Measurements from ENCODE around the gene LTB4R2. TPM values are rescaled to one million over a fixed set of nuclear protein-coding genes. Genes with fewer than 3 reads are reported as not detected.

Gene LTB4R2, protein sequence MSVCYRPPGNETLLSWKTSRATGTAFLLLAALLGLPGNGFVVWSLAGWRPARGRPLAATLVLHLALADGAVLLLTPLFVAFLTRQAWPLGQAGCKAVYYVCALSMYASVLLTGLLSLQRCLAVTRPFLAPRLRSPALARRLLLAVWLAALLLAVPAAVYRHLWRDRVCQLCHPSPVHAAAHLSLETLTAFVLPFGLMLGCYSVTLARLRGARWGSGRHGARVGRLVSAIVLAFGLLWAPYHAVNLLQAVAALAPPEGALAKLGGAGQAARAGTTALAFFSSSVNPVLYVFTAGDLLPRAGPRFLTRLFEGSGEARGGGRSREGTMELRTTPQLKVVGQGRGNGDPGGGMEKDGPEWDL
- 2.8 to 5.1 TPM (median 4.4 TPM) in 5 replicates for total RNA-seq (2022; extraction: Qiagen RNA extraction; ENCODE audit: low read depth)

DNA sequence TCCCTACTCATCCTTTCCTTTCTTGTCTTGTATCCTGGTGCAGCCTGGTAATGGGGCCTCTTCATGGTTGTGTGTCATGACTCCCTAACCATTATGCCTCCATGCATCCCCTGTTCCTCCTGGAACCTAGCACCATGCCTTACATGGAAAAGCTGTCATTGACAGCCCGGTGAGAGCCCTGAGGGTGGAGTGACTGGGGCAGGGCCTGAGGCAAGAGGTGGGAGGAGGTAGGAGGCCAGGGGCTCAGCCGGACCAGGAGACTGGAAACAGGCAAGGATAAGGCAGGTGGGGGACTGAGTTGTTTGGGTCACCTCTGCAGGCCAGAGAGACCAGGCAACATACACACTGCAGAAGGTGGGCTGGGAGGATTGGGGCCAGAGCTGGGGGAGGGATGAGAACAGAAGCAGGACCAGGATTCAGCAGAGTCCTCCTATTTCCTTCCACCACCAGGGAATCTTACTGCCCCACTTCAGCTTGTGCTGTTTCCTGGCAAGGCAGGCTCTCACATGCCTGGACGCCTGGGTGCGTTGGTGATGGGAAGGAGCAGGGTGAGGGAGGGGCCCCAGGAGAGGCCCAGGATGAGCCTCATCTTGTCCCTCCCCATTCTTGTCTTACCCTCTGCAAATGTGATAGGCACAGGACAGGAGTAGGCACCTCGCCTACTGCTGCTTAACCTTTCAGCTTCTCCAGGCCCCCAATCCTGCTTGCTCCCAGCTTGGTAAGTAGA lies at the start of gene LTB4R2:
LTB4R2 (plus strand) TSS at position 603 of the 727 bp plus-strand sequence. CDS start 525 bp downstream, outside the sequence.

DNA sequence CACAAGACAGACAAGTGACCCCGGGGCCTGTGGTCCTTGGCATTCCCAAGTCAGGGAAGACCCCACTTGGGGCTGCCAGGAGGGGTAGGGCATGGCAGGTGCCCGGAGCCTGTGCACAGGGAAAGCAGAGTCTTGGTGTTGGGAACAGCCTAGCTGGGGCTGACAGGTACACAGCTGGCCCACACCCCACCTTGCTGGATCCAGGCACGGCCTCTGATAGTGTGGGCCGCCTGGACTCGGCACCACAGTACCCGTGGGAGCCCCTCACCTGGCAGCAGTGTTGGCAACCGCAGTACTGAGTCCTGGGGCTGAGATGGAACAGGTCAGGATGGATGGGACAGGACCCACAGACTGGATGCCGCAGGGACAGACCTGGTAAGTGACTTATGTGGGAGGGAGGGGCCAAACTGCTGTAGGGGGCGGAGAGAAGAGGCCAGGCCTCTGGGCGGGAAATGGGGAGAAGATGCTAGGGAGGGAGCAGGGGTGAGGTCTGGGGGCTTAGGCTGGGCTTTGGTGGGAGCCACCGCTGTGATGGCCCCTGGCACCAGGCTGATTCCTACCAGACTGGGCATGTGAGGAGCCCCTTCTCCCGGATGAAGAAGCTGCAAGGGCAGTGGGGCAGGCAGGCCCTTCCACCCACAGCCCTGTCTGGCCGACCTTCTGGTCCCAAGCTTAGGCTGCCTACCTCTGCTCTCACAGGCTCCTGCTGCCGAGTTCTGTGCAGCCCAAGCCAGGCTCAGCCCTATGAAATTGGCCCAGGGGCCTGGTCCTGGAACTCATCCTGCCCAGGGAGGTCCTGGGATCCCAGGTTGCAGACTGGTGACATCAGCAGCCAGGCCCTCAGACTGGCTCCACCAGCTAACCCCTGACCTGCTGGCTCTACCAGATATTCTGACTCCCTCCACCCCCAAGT lies 46.9 kb upstream of the LTB4R2 start, which contains the start of gene TGM1:
TGM1 (minus strand) TSS at position 357 of the 913 bp plus-strand sequence. CDS start 825 bp downstream, outside the sequence.

DNA sequence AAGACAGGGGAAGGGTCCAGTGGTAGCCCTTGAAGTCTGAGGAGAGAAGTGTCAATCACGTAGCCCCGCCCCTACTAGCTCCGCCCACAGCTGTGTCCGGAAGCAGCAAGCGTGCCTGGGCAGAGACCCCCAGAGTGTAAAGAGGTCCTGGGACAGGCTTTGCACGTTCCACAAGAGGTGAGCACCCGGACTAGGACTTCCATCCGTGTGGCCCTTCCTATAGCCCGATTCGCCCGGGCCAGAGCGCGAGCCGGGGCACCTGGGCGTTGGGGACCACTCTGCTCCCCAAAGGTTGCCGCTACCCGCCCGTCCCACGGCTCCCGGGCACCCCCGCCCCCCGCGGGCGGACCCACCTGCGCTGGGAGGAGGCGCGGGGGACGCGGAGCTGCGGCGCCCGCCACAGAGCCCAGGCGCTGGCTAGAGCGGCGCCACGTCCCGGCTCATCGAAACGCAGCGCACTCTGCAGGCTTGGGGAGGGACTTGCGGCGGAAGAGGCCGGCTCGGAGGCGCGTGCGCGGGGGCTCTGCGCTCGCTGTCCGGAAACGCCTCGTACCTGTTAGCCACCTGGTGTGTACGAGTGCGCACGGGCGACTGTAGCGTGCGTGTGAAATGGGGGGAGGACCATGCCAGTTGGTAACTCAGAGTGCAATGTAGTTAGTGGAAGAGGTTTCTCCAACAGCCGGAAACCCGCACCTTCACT lies 38.7 kb upstream of the LTB4R2 start, which contains the start of gene RABGGTA:
RABGGTA (minus strand) TSS at position 464 of the 700 bp plus-strand sequence. CDS start 482 bp downstream, outside the sequence.

DNA sequence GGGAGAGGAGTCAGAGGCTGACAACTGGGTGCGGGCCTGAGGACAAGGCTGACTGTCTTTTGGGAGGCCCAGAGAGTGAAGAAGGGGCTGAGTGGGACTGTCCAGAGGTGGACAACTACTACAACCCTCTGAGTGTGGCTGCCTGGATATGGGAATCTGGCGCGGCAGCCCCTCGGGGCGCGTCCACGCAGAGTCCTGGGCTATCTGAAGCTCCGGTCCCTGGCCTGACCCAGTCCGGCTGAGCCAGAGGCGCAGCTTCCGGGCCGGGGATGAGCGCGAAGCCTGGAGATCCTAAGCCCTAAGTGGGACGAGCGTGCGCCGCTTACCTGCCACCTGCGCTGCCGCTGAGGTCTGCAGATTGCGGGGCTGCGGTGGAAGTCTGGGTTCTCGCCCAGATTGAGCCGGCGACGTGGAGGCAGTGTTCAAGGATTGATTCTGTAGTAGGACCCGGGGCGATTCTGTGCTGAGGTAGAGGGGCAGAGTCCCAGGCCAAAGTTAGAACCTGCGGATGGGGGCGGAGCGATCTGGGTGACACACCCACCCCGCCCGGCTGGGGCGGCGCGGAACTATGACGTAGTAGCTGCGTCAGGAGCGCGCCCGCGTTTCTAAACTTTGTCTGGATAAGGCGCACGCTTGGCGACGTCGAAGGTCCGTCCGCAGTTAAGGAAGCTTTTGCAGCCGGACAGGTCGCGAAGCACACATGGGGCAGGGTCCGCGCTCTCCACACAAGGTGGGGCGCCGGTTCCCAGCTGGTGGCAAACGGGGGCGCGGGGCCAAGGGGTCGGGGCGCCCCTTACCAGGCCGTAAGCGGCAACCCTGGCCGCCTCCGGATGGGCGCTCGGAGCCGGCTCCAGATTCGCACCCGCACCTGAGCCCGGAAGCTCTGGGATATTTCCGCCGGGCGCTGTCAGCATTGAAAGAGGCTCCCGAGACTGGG lies 10.4 kb upstream of the LTB4R2 start, which contains the start of the genes DHRS1 and NOP9:
DHRS1 (minus strand) TSS at position 526 of the 937 bp plus-strand sequence. CDS start 674 bp downstream, outside the sequence.
NOP9 (plus strand) TSS at position 596 of the 937 bp plus-strand sequence; CDS start at position 701, 105 bp downstream.

DNA sequence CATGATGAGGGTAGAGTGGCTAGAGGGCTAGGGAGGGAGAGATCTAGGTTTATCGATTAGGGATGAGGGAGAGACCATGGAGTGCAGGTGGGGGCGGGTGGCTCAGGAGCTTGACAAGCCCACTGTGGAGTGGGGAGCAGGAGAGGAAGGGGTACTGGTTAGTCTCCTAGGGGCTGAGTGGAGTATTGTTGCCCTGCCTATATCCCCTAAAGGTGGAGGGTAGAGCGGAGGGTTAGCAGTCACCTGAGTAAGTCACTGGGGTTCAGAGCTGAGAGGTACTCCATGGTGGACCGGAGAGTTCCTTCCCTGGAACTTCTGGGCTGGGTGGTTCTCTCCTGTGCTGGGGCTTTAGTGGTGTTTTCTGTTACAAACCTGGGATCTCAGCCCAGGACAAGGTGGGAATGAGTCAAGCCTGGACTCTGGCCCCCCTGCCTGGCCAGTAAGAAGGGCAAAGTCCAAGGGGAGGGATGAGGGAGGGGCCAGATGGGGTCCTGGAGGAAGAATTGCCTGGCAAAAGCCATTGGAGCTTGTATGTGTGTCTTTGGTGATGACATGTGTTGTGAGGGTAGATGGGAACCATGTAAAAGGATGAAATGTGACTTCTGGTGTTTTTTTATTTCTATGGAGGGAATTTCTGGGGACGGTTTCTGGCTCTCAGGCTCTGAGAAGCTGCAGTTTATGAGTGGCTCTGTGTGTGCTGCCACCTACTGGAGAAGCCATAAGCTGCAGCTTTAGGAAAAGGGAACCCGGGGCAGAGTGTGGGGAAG lies 2.2 kb upstream of the LTB4R2 start, which contains the start of gene CIDEB:
CIDEB (minus strand) TSS at position 403 of the 767 bp plus-strand sequence; CDS start at position 284, 119 bp downstream.

DNA sequence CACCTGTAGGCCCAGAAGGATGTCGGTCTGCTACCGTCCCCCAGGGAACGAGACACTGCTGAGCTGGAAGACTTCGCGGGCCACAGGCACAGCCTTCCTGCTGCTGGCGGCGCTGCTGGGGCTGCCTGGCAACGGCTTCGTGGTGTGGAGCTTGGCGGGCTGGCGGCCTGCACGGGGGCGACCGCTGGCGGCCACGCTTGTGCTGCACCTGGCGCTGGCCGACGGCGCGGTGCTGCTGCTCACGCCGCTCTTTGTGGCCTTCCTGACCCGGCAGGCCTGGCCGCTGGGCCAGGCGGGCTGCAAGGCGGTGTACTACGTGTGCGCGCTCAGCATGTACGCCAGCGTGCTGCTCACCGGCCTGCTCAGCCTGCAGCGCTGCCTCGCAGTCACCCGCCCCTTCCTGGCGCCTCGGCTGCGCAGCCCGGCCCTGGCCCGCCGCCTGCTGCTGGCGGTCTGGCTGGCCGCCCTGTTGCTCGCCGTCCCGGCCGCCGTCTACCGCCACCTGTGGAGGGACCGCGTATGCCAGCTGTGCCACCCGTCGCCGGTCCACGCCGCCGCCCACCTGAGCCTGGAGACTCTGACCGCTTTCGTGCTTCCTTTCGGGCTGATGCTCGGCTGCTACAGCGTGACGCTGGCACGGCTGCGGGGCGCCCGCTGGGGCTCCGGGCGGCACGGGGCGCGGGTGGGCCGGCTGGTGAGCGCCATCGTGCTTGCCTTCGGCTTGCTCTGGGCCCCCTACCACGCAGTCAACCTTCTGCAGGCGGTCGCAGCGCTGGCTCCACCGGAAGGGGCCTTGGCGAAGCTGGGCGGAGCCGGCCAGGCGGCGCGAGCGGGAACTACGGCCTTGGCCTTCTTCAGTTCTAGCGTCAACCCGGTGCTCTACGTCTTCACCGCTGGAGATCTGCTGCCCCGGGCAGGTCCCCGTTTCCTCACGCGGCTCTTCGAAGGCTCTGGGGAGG lies 985 bp downstream of the LTB4R2 start, which contains the start of gene LTB4R:
LTB4R (plus strand) TSS at position 857 of the 959 bp plus-strand sequence. CDS start 4,150 bp downstream, outside the sequence.

DNA sequence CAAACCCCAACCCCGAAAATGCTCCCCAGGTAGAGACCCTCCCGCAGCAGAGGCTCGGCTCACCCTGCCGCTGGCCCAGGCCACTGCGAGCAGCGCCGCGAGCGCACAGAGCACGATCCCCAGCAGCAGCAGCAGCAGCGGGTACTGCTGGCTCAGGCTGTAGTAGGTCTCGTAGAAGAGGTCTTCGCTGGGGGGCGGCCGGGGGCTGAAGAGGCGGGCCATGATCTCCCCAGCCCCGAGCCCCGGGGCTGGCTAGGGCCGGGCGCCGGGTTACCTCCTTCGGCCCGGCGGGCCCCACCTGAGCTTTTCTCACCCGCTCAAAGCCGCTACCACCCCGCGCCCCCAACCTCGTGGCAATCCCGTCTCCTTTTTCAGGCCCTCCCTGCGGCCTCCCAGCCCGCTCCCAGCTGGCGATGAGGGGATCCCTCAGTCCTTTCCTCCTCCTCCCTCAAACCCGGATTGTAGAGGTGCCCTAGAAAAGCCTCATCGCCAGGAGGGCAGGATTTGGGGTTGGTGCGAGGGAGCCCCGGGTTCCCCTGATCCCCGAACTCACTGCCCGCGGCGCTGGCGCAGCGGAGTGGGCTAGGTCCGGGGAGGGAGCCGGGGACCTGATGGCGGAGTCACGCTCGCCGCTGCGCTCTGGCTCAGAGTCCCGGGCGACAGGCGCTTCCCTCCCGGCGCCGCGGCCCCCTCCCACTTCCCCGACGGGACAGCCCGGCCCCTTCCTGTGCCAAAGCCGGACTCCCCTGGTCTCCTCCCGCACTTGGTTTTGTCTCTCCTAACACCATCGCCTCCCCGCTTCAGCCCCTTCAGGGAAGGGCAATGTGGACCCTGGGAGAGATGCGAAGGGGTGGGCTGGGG lies 24.7 kb downstream of the LTB4R2 start, which contains the start of gene ADCY4:
ADCY4 (minus strand) TSS at position 641 of the 861 bp plus-strand sequence; CDS start at position 222, 419 bp downstream.

DNA sequence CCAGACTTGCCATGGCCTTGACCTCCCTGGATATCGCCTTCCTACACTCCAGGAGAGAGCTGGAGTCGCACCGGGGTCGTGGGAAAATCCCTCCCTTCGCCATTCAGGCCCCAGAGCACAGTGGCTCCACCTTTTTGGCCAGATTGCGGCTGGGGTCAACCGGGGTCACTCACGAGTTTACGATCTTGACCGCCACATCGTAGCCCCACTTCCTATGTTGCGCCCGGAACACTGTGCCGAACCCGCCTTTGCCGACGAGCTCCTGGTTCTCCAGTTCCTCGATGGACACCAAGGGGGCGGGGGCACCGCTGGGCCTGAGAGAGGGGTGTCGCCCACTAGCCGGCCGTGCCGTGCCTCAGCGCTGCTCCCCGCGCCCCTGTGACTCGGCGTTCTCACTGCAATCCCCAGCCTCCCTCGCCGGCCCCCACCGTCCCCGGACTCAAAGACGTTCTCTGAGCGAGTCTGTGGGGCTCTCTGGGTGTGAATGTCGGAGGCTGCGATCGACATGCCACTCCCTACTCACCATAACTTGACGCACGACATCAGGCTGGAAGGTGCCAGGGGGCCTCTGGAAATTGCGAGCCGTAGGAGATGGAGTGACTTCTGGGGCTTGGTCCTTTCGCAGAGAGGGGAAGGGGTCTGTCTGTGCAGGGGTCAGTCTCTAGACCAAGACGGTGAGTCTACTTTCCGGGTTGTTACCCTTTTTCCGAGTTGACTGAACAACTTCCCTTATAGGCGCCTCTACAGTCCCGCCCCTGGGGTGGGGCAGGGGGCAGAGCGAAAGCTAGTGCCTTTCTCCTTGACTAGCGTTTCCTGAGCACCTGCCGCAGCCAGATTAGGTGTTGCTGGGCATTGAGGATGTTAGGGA lies 29.6 kb downstream of the LTB4R2 start, which contains the start of gene RIPK3:
RIPK3 (minus strand) TSS at position 708 of the 868 bp plus-strand sequence; CDS start at position 543, 165 bp downstream.

Other genes with a start within 250 kb of the LTB4R2 start
- 0.06 to 0.16 TPM (median 0.15 TPM) in 3 of 5 replicates, not detected in the others for gene CPNE6, start 238.6 kb upstream of the LTB4R2 start, total RNA-seq (2022; extraction: Qiagen RNA extraction; ENCODE audit: low read depth)
- 18.0 to 23.5 TPM (median 19.5 TPM) in 5 replicates for gene PCK2, start 215.8 kb upstream of the LTB4R2 start, total RNA-seq (2022; extraction: Qiagen RNA extraction; ENCODE audit: low read depth)
- gene DCAF11, start 195.4 kb upstream of the LTB4R2 start, total RNA-seq (2022; extraction: Qiagen RNA extraction; ENCODE audit: low read depth) = 19.4 to 22.8 TPM (median 20.8 TPM) in 5 replicates
- 0.75 to 1.1 TPM (median 1.0 TPM) in 5 replicates for gene NRL, start 195.2 kb upstream of the LTB4R2 start, total RNA-seq (2022; extraction: Qiagen RNA extraction; ENCODE audit: low read depth)
- 0.17 TPM in 2 of 5 replicates, not detected in the others for gene FITM1, start 179.5 kb upstream of the LTB4R2 start, total RNA-seq (2022; extraction: Qiagen RNA extraction; ENCODE audit: low read depth)
- gene PSME1, start 173.9 kb upstream of the LTB4R2 start, total RNA-seq (2022; extraction: Qiagen RNA extraction; ENCODE audit: low read depth) = 157 to 192 TPM (median 167 TPM) in 5 replicates
- gene EMC9, start 168.5 kb upstream of the LTB4R2 start, total RNA-seq (2022; extraction: Qiagen RNA extraction; ENCODE audit: low read depth) = 47.8 to 65.7 TPM (median 59.1 TPM) in 5 replicates
- gene PSME2, start 163.5 kb upstream of the LTB4R2 start, total RNA-seq (2022; extraction: Qiagen RNA extraction; ENCODE audit: low read depth) = 161 to 196 TPM (median 170 TPM) in 5 replicates
- 20.9 to 32.8 TPM (median 29.5 TPM) in 5 replicates for gene RNF31, start 162.6 kb upstream of the LTB4R2 start, total RNA-seq (2022; extraction: Qiagen RNA extraction; ENCODE audit: low read depth)
- gene IRF9, start 148.9 kb upstream of the LTB4R2 start, total RNA-seq (2022; extraction: Qiagen RNA extraction; ENCODE audit: low read depth) = 15.3 to 20.5 TPM (median 18.1 TPM) in 5 replicates
- gene REC8, start 138.1 kb upstream of the LTB4R2 start, total RNA-seq (2022; extraction: Qiagen RNA extraction; ENCODE audit: low read depth) = 3.5 to 5.5 TPM (median 5.2 TPM) in 5 replicates
- 71.7 to 83.4 TPM (median 76.3 TPM) in 5 replicates for gene IPO4, start 121.3 kb upstream of the LTB4R2 start, total RNA-seq (2022; extraction: Qiagen RNA extraction; ENCODE audit: low read depth)
- 63.4 to 67.1 TPM (median 65.5 TPM) in 5 replicates for gene TM9SF1, start 114.7 kb upstream of the LTB4R2 start, total RNA-seq (2022; extraction: Qiagen RNA extraction; ENCODE audit: low read depth)
- gene TSSK4, start 104.4 kb upstream of the LTB4R2 start, total RNA-seq (2022; extraction: Qiagen RNA extraction; ENCODE audit: low read depth) = not detected in 5 replicates
- gene CHMP4A, start 96.7 kb upstream of the LTB4R2 start, total RNA-seq (2022; extraction: Qiagen RNA extraction; ENCODE audit: low read depth) = 76.1 to 96.4 TPM (median 81.8 TPM) in 5 replicates
- 28.4 to 32.8 TPM (median 30.6 TPM) in 5 replicates for gene MDP1, start 94.1 kb upstream of the LTB4R2 start, total RNA-seq (2022; extraction: Qiagen RNA extraction; ENCODE audit: low read depth)
- 438 to 493 TPM (median 454 TPM) in 5 replicates for gene NEDD8, start 77.8 kb upstream of the LTB4R2 start, total RNA-seq (2022; extraction: Qiagen RNA extraction; ENCODE audit: low read depth)
- 55.3 to 62.7 TPM (median 61.5 TPM) in 5 replicates for gene GMPR2, start 77.2 kb upstream of the LTB4R2 start, total RNA-seq (2022; extraction: Qiagen RNA extraction; ENCODE audit: low read depth)
- gene TINF2, start 67.5 kb upstream of the LTB4R2 start, total RNA-seq (2022; extraction: Qiagen RNA extraction; ENCODE audit: low read depth) = 31.8 to 38.3 TPM (median 37.1 TPM) in 5 replicates
- gene TGM1, start 47.0 kb upstream of the LTB4R2 start, total RNA-seq (2022; extraction: Qiagen RNA extraction; ENCODE audit: low read depth) = 0.81 to 1.5 TPM (median 1.2 TPM) in 5 replicates
- 16.1 to 17.8 TPM (median 17.2 TPM) in 5 replicates for gene RABGGTA, start 38.5 kb upstream of the LTB4R2 start, total RNA-seq (2022; extraction: Qiagen RNA extraction; ENCODE audit: low read depth)
- gene DHRS1, start 10.4 kb upstream of the LTB4R2 start, total RNA-seq (2022; extraction: Qiagen RNA extraction; ENCODE audit: low read depth) = 8.1 to 13.1 TPM (median 10.3 TPM) in 5 replicates
- 14.8 to 17.6 TPM (median 16.2 TPM) in 5 replicates for gene NOP9, start 10.3 kb upstream of the LTB4R2 start, total RNA-seq (2022; extraction: Qiagen RNA extraction; ENCODE audit: low read depth)
- 0.17 to 0.72 TPM (median 0.19 TPM) in 5 replicates for gene CIDEB, start 2.2 kb upstream of the LTB4R2 start, total RNA-seq (2022; extraction: Qiagen RNA extraction; ENCODE audit: low read depth)
- gene LTB4R, start 1.4 kb downstream of the LTB4R2 start, total RNA-seq (2022; extraction: Qiagen RNA extraction; ENCODE audit: low read depth) = 3.9 to 6.3 TPM (median 5.2 TPM) in 5 replicates
- not detected in 5 replicates for gene ADCY4, start 24.9 kb downstream of the LTB4R2 start, total RNA-seq (2022; extraction: Qiagen RNA extraction; ENCODE audit: low read depth)
- not detected in 5 replicates for gene RIPK3, start 29.9 kb downstream of the LTB4R2 start, total RNA-seq (2022; extraction: Qiagen RNA extraction; ENCODE audit: low read depth)
- gene NFATC4, start 58.0 kb downstream of the LTB4R2 start, total RNA-seq (2022; extraction: Qiagen RNA extraction; ENCODE audit: low read depth) = 0.06 to 0.47 TPM (median 0.31 TPM) in 3 of 5 replicates, not detected in the others
- 0.25 to 0.34 TPM (median 0.26 TPM) in 5 replicates for gene NYNRIN, start 88.9 kb downstream of the LTB4R2 start, total RNA-seq (2022; extraction: Qiagen RNA extraction; ENCODE audit: low read depth)
- gene CBLN3, start 119.5 kb downstream of the LTB4R2 start, total RNA-seq (2022; extraction: Qiagen RNA extraction; ENCODE audit: low read depth) = 1.0 to 1.7 TPM (median 1.2 TPM) in 5 replicates
- gene KHNYN, start 119.8 kb downstream of the LTB4R2 start, total RNA-seq (2022; extraction: Qiagen RNA extraction; ENCODE audit: low read depth) = 23.4 to 28.8 TPM (median 27.6 TPM) in 5 replicates
- gene SDR39U1, start 132.6 kb downstream of the LTB4R2 start, total RNA-seq (2022; extraction: Qiagen RNA extraction; ENCODE audit: low read depth) = 42.3 to 50.6 TPM (median 48.6 TPM) in 5 replicates
- gene CMA1, start 198.1 kb downstream of the LTB4R2 start, total RNA-seq (2022; extraction: Qiagen RNA extraction; ENCODE audit: low read depth) = not detected in 5 replicates